Measurements from ENCODE around the gene HBD.
"Not testable (repeated sequence)": the region's sequence is repeated elsewhere in the genome, so short reads cannot be mapped to it uniquely, and the experiment has no call there.

Gene HBD

DNA sequence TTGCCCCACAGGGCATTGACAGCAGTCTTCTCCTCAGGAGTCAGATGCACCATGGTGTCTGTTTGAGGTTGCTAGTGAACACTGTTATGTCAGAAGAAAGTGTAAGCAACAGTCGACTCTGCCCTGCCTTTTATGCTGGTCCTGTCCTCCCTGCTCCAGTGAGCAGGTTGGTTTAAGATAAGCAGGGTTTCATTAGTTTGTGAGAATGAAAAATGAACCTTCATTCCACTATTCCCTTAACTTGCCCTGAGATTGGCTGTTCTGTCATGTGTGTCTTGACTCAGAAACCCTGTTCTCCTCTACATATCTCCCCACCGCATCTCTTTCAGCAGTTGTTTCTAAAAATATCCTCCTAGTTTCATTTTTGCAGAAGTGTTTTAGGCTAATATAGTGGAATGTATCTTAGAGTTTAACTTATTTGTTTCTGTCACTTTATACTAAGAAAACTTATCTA lies at the start of gene HBD:
TSS of gene HBD (minus strand) at position 103 of the 454 bp plus-strand sequence. CDS start at position 53, 50 bp downstream.
- peak; percentile 10 for DNase-seq

GRCh38 chr11:5283882-5284281 lies 49.6 kb upstream of the HBD start:
- DNase-seq, result no peak

- DNase-seq, result no peak
These were observed 48.8 kb upstream of the HBD start for GRCh38 chr11:5283086-5283485.

DNA sequence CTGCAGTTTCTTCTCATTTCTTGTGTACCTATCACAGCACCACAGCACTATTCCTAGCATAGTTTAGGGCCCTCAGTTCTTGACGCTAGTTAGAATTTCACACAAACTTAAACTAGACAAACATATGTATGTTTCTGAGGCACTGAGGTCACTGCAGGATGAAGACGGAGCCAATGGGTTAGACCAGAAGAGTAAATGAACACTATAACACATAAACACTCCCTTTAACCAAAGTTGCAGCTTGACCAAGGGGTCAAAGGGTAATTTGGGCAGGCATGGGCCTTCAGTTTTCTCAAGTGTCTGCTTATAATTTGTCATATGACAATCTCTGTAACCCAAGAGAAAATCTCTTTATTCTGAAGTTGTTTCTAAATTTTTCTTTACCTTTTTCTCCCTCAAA lies 48.3 kb upstream of the HBD start:
- no peak for DNase-seq

DNA sequence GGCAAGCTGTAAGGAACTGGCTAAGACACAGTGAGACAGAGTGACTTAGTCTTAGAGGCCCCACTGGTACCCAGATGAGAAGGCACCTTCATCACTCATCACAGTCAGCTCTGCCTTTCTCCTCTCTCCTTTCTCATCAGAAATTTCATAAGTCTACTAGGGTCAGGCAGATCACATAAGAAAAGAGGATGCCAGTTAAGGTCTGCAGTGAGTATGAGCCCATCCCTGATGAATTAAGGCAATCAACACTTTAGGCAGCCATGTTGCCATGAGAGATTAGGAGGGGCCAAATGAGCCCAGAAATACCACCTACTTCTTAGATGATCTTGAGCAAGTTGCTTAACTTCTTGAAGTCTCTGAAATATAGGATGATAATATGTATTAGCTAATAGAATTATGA lies 47.3 kb upstream of the HBD start:
- no peak for DNase-seq

GRCh38 chr11:5280582-5281102 lies 46.4 kb upstream of the HBD start:
- peak; percentile 67 for DNase-seq

DNA sequence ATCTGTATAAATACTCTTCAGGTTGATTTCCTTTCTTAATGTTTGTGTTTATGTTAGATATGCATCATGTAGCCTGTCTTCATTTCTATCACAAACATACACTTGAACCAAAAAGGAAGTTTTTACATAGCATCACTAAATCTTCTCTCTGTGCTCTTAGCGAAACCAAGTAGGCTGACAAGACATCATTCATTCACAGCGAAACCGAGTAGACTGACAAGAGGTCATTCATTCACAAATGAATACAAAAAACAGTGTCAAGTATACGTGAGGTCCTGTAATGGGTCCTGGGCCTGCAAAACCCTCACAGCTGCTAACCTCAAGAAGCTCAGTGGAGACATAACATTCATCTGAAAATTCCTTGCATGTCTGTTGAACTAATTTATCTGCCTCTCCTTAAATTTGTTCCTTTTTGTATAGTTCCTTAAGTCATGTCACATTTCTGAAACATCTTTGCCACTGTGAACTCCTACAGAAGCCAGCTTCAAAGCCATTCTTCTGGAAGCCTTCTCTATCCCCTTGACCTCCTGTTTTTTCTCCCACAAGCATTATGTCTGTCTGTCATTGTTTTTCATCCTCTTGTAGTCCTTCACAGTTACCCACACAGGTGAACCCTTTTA lies 45.3 kb upstream of the HBD start:
- DNase-seq, result no peak

DNA sequence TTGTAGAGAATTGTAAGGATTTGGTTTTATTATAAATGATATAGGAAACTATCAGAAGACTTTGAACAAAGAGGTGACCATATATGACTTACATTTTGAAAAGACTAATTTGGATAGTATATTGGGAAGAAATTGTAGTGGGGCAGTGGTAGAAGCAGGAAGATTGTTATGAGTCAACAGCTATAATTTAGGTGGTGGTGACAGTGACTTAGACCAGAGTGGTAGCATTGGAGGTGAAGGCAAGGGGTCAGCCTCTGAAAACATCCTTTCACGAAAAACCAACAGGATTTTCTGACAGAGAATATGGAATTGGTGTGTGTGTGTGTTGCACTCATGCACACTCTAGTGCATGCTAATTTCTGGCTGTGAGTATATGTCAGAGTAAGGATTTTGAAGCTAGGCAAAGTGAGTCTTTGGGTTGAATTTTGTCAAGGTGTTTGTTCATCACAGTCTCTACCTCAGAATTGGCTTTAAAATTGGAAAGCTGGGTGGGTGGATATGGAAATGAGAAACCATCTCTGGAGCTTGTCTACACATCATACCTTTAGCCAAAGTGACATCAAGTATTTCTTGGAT lies 43.6 kb upstream of the HBD start:
- no peak for DNase-seq

DNA sequence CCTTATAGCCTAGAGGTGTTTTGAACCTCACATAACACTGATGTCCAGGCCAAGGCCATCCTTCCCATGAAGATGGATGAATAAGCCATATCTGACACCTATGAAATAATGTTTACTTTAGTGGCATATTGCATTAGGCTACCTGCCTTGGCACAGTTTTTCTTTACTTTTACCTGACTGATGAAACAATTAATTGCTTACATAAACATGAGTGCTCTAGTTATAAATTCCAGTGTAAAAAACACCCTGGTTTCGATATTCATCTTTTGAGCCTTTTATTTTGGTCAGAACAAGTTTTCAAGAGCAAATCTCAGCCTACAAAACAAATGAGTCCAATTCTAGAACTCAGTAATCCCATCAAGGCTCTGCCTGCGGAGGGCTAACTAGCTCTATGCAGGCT lies 42.4 kb upstream of the HBD start:
- DNase-seq, result no peak

GRCh38 chr11:5275369-5276110 lies 41.3 kb upstream of the HBD start:
- no peak for DNase-seq

GRCh38 chr11:5274395-5274794 lies 40.1 kb upstream of the HBD start:
- no peak for DNase-seq

DNA sequence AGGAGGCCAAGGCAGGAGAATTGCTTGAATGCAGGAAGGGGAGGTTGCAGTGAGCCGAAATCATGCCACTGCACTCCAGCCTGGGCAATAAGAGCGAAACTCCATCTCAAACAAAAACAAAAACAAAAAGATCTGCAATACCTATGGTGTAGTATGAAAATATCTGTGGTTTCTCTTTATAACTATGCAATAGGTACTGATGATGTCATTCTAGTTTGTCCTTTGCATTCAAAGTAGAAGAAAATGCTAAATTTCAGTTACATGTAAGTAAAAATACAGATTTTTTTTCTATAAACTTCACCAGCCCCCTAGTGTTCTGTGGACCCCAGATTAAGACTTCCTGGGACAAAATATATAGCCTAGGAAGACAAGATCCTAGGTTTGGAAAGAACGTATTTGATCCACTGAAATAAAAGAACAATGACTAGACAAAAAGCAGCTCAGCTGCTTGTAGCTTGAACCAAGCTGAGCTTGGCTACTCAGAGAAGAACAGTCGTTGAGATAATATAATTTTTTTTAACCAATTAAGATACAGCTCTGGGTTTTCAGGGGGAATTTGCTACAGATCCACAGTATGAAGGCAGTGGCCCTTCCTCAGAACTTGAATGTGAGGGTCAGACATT lies 38.2 kb upstream of the HBD start:
- DNase-seq, result no peak

GRCh38 chr11:5269715-5270147 lies 35.4 kb upstream of the HBD start, which contains the start of gene HBE1:
Gene HBE1 (minus strand): TSS chr11:5269945. CDS start chr11:5269890, 55 bp downstream.
- DNase-seq, result no peak

DNA sequence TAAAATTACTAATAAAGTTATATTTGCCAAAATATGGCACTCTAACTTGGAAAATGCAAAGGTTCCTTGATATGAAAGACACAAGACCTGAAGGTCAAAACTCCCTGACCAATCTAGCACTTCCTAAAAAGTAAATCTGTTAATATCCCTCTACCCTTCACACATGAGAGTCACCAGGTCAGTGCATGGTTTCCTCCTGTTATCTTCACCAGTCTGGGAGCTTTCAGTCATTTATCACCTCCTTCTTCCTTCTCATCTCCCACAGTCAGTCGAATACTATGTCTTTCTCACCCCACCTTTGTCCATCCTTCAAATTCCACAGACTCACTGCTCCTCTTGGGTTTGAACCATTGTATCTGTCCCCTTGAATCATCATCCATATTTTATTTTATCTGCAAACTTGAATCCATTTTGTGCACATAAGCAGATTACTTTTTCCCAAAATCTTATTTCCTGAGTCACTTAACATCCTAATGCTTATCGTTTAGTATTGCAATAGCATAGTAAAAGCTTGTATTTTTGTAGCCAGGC lies 32.8 kb upstream of the HBD start:
- DNase-seq, result no peak

DNA sequence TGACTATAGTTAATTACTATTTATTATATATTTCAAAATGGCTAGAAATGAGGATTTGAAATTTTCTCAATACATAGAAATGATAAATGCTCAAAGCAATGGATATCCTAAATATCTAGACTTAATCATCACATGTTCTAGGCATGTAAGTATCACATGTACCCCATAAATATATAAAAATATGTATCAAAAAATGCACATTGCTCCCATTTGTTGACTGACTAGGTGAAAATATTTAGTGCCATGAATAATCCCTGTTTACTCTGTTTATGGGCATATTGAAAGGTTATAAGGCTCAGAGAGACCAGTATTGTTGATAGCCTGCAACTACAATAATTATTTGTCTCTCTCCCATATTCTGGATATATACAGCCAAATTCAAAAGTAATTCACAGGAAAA lies 32.3 kb upstream of the HBD start:
- no peak for DNase-seq

GRCh38 chr11:5265832-5266231 lies 31.5 kb upstream of the HBD start:
- DNase-seq, result no peak

DNA sequence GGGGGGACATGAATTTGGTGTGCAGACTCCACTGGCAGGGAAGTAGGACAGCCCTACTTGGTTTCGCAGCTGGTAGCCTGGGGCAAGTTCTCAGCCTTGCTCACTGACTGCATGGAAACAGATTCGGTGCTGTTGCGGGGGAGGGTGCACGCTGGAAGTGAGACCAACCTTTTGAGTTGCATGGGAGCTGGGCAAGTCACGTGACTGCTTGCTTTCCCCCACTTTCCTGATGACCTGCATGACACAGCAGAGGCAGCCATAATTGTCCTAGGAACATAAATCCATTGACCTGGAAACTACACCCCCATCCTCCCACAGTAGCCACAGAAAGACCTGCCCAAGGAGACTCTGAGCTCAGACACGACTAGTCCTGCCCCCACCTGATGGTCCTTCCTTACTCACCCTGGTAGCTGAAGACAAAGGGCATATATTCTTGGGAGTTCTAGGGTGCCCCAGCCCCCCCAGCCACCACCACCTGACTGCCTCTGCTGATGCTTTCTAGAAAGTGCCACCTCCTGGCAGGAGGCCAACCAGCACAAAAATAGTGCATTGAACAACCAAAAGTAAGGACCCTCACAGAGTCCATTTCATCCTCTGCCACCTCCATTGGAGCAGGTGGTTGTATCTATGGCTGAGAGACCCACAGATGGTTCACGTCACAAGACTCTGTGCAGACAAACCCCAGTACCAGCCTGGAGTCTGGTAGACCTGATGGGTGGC lies 24.4 kb upstream of the HBD start:
- DNase-seq, result no peak

DNA sequence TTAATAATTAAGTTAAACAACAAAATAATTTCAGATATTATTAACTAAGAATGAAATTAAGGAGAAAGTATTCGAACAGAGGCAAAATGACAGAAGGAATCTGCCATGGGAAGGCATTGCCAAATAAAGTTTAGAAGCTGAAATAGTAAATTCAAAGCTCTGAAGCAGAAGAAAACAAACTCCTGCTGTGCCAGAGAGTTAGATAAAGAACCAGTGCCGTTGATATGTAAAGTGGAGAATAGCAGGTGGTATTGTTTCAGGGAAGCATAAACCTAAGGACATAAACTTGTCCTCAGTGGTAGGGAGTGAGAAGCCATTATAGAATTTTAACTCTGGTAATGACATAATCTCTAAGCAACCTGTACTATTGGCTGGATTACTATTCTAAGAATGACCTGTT lies 23.0 kb upstream of the HBD start:
- no peak for DNase-seq

GRCh38 chr11:5254646-5255413 lies 20.5 kb upstream of the HBD start, which contains the start of gene HBG2:
Gene HBG2 (minus strand): TSS chr11:5254781. CDS start chr11:5254728, 53 bp downstream.
- DNase-seq, result not testable (repeated sequence)

DNA sequence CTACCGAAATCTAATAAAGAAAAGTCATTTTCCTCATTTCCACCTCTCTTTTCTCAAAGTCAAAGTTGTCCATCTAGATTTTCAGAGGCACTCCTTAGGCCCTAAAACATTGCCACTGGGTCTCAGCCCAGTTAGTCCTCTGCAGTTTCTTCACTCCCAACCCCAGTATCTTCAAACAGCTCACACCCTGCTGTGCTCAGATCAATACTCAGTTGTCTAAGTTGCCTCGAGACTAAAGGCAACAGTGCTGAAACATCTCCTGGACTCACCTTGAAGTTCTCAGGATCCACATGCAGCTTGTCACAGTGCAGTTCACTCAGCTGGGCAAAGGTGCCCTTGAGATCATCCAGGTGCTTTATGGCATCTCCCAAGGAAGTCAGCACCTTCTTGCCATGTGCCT lies 19.7 kb upstream of the HBD start:
- DNase-seq, result not testable (repeated sequence)

GRCh38 chr11:5253440-5253839 lies 19.2 kb upstream of the HBD start:
- DNase-seq, result not testable (repeated sequence)

GRCh38 chr11:5252919-5253265 lies 18.6 kb upstream of the HBD start:
- no peak for DNase-seq

All from RPMI8226 (cell line).